HG03521 (cell line): ENCODE data around the gene CD63.

Experiments
- ATAC-seq: cut with Tn5 transposase; IDR thresholded peaks from one replicate; pipeline ENCODE4 v1.9.1; 2021; ENCODE audit warnings: mild to moderate bottlenecking, moderate library complexity; ENCODE audit not compliant: unreplicated experiment

CD63 gene

DNA sequence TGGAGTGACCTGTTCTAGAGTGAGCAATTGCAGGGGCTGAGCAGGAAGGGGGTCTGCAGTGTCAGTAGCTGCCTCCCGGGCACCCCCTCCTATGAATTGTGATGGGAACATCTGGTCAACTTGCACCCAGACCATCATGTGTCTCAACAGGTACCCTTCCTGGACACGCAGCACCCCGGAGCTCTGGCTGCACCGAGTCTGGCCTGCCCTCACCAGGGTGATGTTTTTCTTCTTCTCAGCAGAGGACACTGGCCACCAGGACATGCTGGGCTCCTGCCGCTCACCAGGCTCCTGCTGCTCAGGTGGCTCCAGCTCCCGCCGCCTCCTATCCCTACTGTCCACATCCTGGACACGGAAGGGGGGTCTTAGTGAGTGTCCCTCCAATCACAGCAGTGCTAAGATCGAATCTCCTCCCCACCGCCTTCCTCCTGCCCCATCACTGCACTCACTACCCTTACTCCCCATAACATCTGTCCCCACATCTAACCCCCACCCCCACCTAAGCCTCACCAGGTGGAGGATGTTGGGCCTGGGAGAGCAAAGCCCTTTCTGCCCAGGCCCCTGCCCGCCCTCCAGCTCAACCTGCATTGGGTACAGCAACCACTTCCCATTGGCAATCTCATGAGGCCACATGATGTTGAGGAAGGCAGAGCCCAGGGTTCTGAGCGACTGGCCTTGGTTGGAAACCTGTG is 36.0 kb downstream of the CD63 start:
- no peak for ATAC-seq

DNA sequence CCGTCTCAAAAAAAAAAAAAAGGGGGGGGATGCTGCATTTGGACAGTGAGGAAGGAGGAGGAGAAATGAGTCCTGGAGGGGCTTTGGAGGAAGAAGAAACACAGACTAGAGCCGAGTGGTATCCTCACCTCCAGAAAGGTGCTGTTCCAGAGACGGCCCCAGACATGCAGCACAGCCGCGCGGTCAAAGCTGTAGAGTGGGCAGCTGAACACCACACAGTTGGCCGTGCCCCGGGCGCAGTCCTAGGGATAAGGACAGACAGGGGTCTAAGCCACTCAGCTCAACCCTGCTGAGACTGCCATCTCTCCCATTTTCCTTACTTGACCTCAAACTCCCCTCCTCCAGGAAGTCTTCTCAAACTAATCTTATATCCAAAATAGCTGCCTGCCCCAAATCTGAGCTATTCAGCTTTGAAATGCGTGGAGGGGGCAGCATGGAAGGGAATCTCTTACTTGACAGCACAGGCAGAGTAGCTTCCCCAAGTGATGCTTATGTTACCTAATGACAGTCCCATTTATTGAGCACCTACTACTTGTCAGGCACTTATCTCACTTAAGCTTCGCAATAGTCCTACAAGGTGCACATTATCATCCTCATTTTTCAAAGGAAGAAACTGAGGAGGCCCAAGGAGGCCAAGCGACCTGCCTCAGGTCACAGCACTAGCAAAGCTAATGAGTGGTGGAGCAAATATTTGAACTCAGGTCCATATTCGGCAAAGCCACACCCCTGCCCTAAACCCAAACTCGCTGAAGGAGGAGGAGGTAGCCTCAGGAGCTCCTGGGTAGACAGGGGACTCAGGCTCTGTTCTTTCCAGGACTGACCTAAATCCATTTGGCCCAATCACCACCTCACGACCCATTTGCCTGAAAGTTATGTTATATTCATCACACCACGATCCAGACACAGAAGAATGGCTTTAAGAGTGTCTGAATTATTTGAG is 39.8 kb downstream of the CD63 start:
- ATAC-seq = no peak

DNA sequence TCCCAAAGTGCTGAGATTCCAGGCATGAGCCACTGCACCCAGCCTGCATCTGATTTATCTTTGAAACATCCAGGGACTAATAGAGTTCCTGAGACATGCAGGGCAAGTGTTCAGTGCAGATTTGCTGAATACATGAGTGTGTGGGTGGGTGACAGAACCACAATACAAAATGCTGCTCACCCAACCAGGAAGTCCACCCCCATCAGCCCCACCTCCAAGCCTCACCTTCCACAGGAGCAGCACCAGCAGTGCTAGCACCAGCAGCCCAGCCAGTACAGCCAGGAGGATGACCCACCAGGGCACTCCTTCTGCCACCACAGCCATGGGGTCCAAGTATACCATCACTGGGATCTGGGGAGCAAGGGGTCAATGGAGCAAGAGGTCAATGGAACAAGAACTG is 41.1 kb downstream of the CD63 start:
- ATAC-seq = no peak

DNA sequence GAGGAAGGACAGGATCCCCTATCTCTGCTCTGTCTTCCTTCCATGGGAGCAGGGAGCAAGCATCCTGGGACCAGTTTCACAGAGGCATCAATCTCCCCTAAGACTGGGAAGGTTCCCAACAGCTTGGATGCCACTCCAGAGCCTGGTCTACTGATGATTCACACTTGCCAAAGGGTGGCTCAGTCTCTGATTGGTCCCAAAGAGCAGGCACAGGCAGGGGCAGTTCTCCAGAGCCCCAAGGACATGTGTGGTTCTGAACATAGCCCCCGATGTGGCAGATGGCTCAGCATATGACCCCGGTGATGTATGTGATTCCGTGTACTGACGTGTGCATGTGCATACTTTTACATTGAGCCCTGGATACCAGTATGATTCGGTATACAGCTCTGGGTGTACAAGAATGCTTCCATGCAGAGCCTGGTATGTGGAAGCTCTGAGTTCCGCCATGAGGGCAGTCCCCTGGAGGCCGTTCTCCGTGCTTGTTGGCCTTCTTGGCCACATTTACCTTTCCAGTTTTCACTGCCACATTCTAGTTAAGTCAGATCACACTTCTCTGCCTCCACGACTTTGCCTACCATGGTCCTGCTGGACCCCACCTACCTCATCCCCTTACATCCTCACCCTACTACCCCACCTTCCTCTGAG is 42.3 kb downstream of the CD63 start:
- no peak for ATAC-seq

DNA sequence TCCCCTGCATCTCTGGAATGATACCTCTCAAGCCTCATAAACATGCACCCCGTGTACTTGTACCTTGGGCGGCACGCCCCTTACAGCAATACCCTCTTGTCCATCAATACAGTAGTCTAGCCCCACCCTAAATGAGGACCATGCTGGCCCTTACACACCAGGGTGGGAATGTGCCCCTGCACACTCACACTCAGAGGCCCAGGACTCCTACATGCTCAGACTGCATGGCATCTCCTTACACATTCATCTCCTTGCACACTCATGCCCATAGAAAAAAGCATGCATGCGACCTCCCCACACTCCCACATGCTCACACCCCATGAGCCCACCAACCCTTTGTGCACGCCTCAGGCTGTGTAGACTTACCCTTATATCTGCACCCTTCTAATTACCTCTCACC is 43.1 kb downstream of the CD63 start:
- no peak for ATAC-seq

DNA sequence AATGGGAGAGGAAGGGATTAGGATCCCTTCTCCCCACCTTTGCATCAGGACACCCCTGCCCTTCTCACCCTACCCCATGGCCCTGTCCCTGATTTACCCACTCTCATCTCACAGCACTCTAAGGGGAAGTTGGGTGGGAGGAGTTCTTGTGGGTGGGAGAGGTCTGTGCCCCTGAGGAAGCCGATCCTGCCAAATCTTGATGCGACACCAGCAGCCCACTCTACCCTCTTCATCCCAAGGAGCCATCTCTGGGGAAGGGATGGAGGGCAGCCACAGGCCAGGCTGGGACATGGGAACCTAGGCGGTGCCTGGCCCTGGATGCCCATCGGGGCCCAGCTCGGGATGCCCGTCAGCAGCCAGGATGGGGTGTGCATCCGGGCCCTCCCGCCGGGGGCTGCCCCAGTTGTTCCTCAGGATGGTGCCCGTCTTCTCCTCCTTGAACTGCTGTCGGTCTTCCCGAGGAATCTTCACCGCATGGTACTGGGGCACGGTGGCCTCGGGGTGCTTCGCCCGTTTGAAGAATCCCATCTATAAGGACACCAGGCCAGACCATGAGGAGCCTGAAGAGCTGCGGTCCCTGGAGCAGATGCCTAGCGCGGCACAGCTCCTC is 43.9 kb downstream of the CD63 start:
- ATAC-seq = no peak

DNA sequence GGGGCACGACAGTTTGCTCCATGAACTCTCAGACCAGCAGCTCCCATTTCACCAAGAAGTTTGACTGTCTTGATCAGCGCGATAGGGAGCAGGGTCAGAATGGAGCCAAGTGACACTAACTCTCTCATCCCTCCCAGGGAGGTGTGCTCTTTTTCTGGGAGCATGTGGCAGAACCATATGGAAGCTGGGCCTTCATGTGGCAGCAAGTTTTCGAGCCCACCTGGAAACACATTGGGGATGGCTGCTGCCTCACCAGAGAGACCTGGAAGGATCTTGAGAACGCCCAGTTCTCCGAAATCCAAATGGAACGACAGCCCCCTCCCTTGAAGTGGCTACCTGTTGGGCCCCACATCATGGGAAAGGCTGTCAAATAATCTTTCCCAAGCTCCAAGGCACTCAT is 45.1 kb downstream of the CD63 start:
- no peak for ATAC-seq

DNA sequence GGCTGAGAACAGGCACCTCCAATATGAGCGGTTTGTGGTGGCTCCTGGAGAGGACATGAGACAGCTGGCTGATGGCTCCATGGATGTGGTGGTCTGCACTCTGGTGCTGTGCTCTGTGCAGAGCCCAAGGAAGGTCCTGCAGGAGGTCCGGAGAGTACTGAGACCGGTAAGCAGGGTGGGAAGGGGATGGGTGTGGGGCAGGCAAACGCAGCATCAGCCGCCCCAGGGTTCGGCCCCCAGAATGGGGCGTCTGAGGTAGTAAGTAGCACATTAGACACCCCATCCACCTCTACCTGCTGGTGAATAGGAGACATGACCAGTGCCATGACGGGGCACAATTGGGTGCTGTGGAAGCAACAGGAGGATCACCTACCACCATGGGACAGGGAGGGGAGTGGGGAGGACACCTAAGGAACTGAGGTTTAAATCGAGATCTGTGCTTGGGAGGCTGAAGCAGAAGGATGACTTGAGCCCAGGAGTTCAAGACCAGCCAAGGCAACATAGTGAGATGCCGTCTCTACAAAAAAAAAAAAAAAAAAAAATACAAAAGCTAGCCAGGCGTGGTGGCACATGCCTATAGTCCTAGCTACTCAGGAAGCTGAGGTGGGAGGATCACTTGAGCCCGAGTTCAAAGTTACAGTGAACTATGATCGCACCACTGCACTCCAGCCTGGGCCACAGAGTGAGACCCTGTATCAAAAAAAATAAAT is 46.6 kb downstream of the CD63 start:
- ATAC-seq = no peak

DNA sequence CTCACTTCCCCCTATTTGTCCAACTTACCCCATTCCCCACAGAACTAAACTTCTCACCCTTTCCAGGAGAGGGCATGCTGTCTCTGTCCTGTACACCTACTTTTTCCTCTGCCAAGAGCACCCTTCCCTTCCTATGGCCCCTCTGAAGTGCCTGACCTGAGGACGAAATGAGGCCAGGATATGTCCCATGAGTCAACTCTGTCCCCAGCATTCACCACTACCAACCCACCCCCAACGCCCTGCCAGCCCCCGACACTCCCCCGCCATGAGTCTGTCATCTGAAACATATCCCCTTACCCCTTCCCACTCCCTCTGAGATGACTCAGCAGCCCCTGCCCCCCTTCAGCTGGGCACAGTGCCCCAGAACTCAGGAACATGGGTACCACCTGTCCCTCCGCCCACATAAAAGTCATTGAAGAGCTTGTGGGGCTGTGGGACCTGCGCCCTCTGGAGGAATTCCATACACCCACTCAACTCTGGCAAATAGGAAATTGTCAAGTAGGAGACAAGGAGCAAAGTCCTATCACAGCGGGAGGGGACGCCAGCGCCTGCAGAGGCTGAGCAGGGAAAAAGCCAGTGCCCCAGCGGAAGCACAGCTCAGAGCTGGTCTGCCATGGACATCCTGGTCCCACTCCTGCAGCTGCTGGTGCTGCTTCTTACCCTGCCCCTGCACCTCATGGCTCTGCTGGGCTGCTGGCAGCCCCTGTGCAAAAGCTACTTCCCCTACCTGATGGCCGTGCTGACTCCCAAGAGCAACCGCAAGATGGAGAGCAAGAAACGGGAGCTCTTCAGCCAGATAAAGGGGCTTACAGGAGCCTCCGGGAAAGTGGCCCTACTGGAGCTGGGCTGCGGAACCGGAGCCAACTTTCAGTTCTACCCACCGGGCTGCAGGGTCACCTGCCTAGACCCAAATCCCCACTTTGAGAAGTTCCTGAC is 47.4 kb downstream of the CD63 start:
- ATAC-seq = no peak

DNA sequence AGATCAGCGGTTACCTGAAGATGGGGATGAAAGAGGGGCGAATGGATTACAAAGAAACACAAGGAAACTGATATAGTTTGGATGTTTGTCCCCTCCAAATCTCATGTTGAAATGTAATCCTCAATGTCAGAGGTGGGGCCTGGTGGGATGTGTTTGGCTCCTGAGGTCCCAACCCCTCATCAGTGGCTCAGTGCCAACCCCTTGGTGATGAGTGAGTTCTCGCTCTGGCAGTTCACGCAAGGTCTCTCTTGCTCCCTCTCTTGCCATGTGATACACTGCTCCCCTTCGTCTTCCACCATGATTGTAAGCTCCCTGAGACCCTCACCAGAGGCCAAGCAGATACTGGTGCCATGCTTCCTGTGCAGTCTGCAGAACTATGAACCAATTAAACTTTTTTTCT is 49.1 kb downstream of the CD63 start:
- ATAC-seq = no peak

DNA sequence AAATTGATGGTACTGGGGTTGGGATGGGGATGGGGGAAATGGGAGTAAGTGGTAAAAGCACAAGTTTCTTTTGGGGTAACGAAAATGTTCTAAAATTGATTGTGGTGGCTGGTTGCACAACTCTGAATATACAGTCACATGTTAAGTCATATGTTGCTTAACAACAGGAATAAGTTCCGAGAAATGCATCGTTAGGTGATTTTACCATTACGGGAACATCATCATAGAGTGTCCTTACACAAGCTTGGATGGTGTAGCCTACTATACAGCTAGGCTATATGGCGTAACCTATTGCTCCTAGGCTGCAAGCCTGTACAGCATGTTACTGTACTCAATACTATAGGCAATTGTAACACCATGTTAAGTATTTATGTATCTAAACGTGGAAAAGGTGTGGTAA is 52.1 kb downstream of the CD63 start:
- no peak for ATAC-seq

DNA sequence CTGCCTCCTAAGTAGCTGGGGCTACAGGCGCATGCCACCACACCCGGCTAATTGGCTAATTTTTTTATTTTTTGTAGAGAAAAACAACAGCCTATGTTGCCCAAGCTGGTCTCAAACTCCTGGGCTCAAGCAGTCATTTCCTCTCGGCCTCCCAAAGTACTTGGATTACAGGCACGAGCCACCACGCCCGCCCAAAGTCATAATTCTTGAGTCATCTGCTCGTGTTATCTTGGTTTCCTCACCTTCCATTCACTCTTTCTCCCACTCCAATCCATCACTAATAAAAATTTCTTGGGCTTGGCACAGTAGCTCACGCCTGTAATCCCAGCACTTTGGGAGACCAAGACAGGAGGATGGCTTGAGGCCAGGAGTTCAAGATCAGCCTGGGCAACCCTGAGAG is 53.1 kb downstream of the CD63 start:
- ATAC-seq = no peak
